Measurements from ENCODE around the gene NKTR. TPM values are rescaled to one million over a fixed set of nuclear protein-coding genes. Genes with fewer than 3 reads are reported as not detected.
"Not testable (repeated sequence)": the region's sequence is repeated elsewhere in the genome, so short reads cannot be mapped to it uniquely, and the experiment has no call there.

NKTR gene
- total RNA-seq, 3 donors from 2014 or later = 61.4 to 75.6 (median 70.5) TPM

DNA sequence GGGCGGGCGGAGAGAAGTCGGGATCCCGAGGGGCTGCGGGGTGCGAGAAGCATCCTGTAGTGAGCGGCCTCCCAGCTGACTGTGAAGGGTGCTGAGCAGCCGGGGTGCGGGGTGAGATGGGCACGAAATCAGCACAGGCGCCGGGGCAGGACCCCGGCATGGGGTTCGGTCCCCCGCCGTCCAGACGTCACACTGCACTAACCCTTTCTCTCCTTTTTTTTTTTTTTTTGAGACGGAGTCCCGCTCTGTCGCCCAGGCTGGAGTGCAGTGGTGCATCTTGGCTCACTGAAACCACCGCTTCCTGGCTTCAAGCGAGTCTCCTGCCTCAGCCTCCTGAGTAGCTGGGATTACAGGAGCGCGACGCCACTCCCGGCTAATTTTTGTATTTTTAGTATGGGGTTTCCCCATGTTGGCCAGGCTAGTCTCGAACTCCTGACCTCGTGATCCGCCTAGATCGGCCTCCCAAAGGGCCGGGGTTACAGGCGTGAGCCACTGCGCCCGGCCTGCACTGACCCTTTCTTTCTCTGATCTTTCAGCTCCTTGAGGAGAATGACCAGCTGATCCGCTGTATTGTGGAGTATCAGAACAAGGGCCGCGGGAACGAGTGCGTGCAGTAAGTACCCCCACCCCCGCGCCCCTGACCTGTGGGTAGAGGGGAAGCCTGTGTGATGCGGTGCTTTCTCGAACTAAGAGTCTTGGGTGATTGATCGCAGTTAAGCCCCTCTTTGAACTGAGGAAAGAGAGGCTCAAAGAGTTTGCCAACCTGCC lies 9.3 kb upstream of the NKTR start:
- TF ChIP-seq, protein P1, sequence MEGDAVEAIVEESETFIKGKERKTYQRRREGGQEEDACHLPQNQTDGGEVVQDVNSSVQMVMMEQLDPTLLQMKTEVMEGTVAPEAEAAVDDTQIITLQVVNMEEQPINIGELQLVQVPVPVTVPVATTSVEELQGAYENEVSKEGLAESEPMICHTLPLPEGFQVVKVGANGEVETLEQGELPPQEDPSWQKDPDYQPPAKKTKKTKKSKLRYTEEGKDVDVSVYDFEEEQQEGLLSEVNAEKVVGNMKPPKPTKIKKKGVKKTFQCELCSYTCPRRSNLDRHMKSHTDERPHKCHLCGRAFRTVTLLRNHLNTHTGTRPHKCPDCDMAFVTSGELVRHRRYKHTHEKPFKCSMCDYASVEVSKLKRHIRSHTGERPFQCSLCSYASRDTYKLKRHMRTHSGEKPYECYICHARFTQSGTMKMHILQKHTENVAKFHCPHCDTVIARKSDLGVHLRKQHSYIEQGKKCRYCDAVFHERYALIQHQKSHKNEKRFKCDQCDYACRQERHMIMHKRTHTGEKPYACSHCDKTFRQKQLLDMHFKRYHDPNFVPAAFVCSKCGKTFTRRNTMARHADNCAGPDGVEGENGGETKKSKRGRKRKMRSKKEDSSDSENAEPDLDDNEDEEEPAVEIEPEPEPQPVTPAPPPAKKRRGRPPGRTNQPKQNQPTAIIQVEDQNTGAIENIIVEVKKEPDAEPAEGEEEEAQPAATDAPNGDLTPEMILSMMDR (IDR thresholded peaks at IDR 0.05) = no peak
- no peaks in the 10 kb centered on the region for H3K36me3 ChIP-seq (ENCODE audit: low read depth)
- peak overlapping the region; percentile 48 for H3K4me3 ChIP-seq
- intact Hi-C loops (cut with DNase I, micrococcal nuclease) = no loop called here
- peaks cover 6% of the 10 kb centered on the region for H3K4me1 ChIP-seq (ENCODE audit: low read depth)
- no peaks in the 10 kb centered on the region for H3K9me3 ChIP-seq
- DNase-seq = peak; percentile 37 to 61 (median 44)
- ATAC-seq = peak; percentile 17

- H3K4me3 ChIP-seq = no peak overlapping the region
- no peak for DNase-seq
- no peaks in the 10 kb centered on the region for H3K36me3 ChIP-seq (ENCODE audit: low read depth)
- H3K9me3 ChIP-seq = no peaks in the 10 kb centered on the region
- TF ChIP-seq, protein P1 (IDR thresholded peaks at IDR 0.05) = no peak
- peaks cover 6% of the 10 kb centered on the region for H3K4me1 ChIP-seq (ENCODE audit: low read depth)
- ATAC-seq = no peak
- intact Hi-C loops (cut with DNase I, micrococcal nuclease) = no loop called here
Observed at GRCh38 chr3:42591811-42592210, 8.7 kb upstream of the NKTR start.

- H3K4me3 ChIP-seq = no peak overlapping the region
- no peak for DNase-seq
- H3K36me3 ChIP-seq (ENCODE audit: low read depth) = no peaks in the 10 kb centered on the region
- ATAC-seq = no peak
- TF ChIP-seq, protein P1 (IDR thresholded peaks at IDR 0.05) = no peak
- intact Hi-C loops (cut with DNase I, micrococcal nuclease) = no loop called here
- peaks cover 6% of the 10 kb centered on the region for H3K4me1 ChIP-seq (ENCODE audit: low read depth)
- no peaks in the 10 kb centered on the region for H3K9me3 ChIP-seq
Observed at GRCh38 chr3:42593635-42594034, 6.9 kb upstream of the NKTR start.

- TF ChIP-seq, protein P1 (IDR thresholded peaks at IDR 0.05) = no peak
- no peaks in the 10 kb centered on the region for H3K36me3 ChIP-seq (ENCODE audit: low read depth)
- DNase-seq (no peak), ATAC-seq (no peak)
- no peak overlapping the region for H3K4me3 ChIP-seq
- no peaks in the 10 kb centered on the region for H3K9me3 ChIP-seq
- peaks cover 3% of the 10 kb centered on the region for H3K4me1 ChIP-seq (ENCODE audit: low read depth)
- intact Hi-C loops (cut with DNase I, micrococcal nuclease) = no loop called here
Observed at GRCh38 chr3:42595682-42596081, 4.8 kb upstream of the NKTR start.

- peaks cover 10% of the 10 kb centered on the region for H3K4me1 ChIP-seq (ENCODE audit: low read depth)
- H3K9me3 ChIP-seq; H3K4me3 ChIP-seq; DNase-seq; intact Hi-C loops (cut with DNase I, micrococcal nuclease); ATAC-seq; H3K36me3 ChIP-seq (ENCODE audit: low read depth): not testable (repeated sequence)
Observed at GRCh38 chr3:42597098-42597497, 3.4 kb upstream of the NKTR start.

GRCh38 chr3:42600958-42601675 lies 631 bp downstream of the NKTR start:
- Histone ChIP-seq H3K4me3 (peak overlapping the region; percentile 81), H3K4me1 (ENCODE audit: low read depth) (peaks cover 19% of the 10 kb centered on the region), H3K9me3 (no peaks in the 10 kb centered on the region), H3K36me3 (ENCODE audit: low read depth) (no peaks in the 10 kb centered on the region)
- ATAC-seq = peak; percentile 56
- intact Hi-C loops (cut with DNase I, micrococcal nuclease) = no loop called here
- peak in 2 of 3 donors; percentile 63 to 84 for DNase-seq
- TF ChIP-seq, protein P1 (IDR thresholded peaks at IDR 0.05) = no peak
